ENCODE data around the gene ARHGEF9. TPM values are rescaled to one million over a fixed set of nuclear protein-coding genes. Genes with fewer than 3 reads are reported as not detected.

The ARHGEF9 gene
- polyA plus RNA-seq, 1 donor from 2014 or later, result 71.9 TPM

DNA sequence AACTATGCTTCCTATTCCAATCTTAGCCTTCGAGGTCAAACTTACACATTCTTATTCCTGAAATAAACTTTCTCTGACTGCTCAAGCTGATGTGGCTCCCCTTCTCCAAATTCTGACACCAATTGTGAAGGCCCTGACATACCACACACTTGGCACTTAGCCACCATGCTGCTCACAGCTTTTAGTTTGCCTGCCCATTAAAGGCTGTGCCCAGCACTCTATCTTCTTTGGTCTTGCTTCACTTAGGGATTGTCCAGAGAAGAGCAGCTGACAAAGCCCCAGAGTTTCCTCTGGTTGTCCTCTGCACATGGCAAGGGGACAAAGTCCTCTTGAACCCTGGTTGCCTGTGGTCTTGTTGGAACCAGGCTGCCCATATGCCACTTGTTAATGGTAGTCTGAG lies 126.1 kb downstream of the ARHGEF9 start:
- Histone ChIP-seq H3K4me2 (ENCODE audit: low read length) (no peak overlapping the region), H3K79me2 (replicated peaks; ENCODE audit: insufficient read depth, low read length) (no peaks in the 10 kb centered on the region), H3F3A (ENCODE audit: insufficient read depth, low read length, poor library complexity, severe bottlenecking) (no peaks in the 10 kb centered on the region), H3K9ac (ENCODE audit: low read length) (no peak overlapping the region), H3K27me3 (ENCODE audit: insufficient read depth, low read depth, low read length) (no peaks in the 10 kb centered on the region), H3K27ac (ENCODE audit: low read length) (no peak overlapping the region), H3K9me2 (ENCODE audit: insufficient read depth, low read length) (no peaks in the 10 kb centered on the region), H3K9me3 (ENCODE audit: low read length) (no peaks in the 10 kb centered on the region), H2AFZ (ENCODE audit: low read depth, low read length) (no peak overlapping the region), H3K4me3 (ENCODE audit: low read length) (no peak overlapping the region), H4K20me1 (ENCODE audit: insufficient read depth) (no peaks in the 10 kb centered on the region), H3K36me3 (ENCODE audit: insufficient read depth, low read length) (no peaks in the 10 kb centered on the region)
- TF ChIP-seq, protein P1, sequence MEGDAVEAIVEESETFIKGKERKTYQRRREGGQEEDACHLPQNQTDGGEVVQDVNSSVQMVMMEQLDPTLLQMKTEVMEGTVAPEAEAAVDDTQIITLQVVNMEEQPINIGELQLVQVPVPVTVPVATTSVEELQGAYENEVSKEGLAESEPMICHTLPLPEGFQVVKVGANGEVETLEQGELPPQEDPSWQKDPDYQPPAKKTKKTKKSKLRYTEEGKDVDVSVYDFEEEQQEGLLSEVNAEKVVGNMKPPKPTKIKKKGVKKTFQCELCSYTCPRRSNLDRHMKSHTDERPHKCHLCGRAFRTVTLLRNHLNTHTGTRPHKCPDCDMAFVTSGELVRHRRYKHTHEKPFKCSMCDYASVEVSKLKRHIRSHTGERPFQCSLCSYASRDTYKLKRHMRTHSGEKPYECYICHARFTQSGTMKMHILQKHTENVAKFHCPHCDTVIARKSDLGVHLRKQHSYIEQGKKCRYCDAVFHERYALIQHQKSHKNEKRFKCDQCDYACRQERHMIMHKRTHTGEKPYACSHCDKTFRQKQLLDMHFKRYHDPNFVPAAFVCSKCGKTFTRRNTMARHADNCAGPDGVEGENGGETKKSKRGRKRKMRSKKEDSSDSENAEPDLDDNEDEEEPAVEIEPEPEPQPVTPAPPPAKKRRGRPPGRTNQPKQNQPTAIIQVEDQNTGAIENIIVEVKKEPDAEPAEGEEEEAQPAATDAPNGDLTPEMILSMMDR (IDR thresholded peaks at IDR 0.05; ENCODE audit: poor library complexity, severe bottlenecking), result no peak
- TF ChIP-seq TAF1 (IDR thresholded peaks at IDR 0.05; ENCODE audit: low read depth) (no peak), MXI1 (conservative IDR thresholded peaks at IDR 0.05; ENCODE audit: poor library complexity, severe bottlenecking) (no peak), SMC3 (conservative IDR thresholded peaks at IDR 0.05; ENCODE audit: poor library complexity) (no peak), EZH2 (IDR thresholded peaks at IDR 0.05; ENCODE audit: borderline replicate concordance, insufficient read depth, low read length, poor library complexity, severe bottlenecking) (no peak), POLR2AphosphoS5 (IDR thresholded peaks at IDR 0.05) (no peak), RAD21 (conservative IDR thresholded peaks at IDR 0.05) (no peak), EP300 (conservative IDR thresholded peaks at IDR 0.05; ENCODE audit: poor library complexity, severe bottlenecking) (no peak)
- TF ChIP-seq, protein P2, sequence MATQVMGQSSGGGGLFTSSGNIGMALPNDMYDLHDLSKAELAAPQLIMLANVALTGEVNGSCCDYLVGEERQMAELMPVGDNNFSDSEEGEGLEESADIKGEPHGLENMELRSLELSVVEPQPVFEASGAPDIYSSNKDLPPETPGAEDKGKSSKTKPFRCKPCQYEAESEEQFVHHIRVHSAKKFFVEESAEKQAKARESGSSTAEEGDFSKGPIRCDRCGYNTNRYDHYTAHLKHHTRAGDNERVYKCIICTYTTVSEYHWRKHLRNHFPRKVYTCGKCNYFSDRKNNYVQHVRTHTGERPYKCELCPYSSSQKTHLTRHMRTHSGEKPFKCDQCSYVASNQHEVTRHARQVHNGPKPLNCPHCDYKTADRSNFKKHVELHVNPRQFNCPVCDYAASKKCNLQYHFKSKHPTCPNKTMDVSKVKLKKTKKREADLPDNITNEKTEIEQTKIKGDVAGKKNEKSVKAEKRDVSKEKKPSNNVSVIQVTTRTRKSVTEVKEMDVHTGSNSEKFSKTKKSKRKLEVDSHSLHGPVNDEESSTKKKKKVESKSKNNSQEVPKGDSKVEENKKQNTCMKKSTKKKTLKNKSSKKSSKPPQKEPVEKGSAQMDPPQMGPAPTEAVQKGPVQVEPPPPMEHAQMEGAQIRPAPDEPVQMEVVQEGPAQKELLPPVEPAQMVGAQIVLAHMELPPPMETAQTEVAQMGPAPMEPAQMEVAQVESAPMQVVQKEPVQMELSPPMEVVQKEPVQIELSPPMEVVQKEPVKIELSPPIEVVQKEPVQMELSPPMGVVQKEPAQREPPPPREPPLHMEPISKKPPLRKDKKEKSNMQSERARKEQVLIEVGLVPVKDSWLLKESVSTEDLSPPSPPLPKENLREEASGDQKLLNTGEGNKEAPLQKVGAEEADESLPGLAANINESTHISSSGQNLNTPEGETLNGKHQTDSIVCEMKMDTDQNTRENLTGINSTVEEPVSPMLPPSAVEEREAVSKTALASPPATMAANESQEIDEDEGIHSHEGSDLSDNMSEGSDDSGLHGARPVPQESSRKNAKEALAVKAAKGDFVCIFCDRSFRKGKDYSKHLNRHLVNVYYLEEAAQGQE (IDR thresholded peaks at IDR 0.05; ENCODE audit: borderline replicate concordance), result no peak

DNA sequence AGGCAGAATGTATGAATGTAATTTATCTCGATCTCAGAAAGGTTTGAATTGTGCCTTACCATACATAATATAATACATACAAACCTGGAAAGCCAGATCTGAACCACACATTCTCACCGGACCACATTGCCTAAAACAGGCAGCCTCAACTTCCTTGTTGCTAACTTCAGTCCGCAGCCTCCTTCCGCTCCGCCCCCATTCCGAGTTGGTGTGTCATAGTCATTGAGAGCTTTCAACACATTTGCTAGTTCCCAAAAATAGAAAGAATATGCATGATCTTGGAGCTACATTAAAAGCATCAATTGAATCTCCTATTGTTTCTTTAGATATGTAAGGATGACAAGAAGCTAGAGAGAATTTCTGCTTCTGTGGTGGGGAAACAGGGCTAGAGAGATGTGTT lies 127.2 kb downstream of the ARHGEF9 start:
- no peak overlapping the region for H3K4me2 ChIP-seq (ENCODE audit: low read length)
- no peak overlapping the region for H3K9ac ChIP-seq (ENCODE audit: low read length)
- H3K36me3 ChIP-seq (ENCODE audit: insufficient read depth, low read length), result no peaks in the 10 kb centered on the region

More for the DNA sequence above, 127.2 kb downstream of the ARHGEF9 start:
- Histone ChIP-seq H2AFZ (ENCODE audit: low read depth, low read length) (no peak overlapping the region), H3K27me3 (ENCODE audit: insufficient read depth, low read depth, low read length) (no peaks in the 10 kb centered on the region), H3K4me3 (ENCODE audit: low read length) (no peak overlapping the region), H3F3A (ENCODE audit: insufficient read depth, low read length, poor library complexity, severe bottlenecking) (no peaks in the 10 kb centered on the region), H3K79me2 (replicated peaks; ENCODE audit: insufficient read depth, low read length) (no peaks in the 10 kb centered on the region), H4K20me1 (ENCODE audit: insufficient read depth) (no peaks in the 10 kb centered on the region), H3K9me3 (ENCODE audit: low read length) (no peaks in the 10 kb centered on the region), H3K27ac (ENCODE audit: low read length) (no peak overlapping the region), H3K9me2 (ENCODE audit: insufficient read depth, low read length) (no peaks in the 10 kb centered on the region)
- TF ChIP-seq RAD21 (conservative IDR thresholded peaks at IDR 0.05) (no peak), EZH2 (IDR thresholded peaks at IDR 0.05; ENCODE audit: borderline replicate concordance, insufficient read depth, low read length, poor library complexity, severe bottlenecking) (no peak), EP300 (conservative IDR thresholded peaks at IDR 0.05; ENCODE audit: poor library complexity, severe bottlenecking) (no peak), MXI1 (conservative IDR thresholded peaks at IDR 0.05; ENCODE audit: poor library complexity, severe bottlenecking) (no peak), POLR2AphosphoS5 (IDR thresholded peaks at IDR 0.05) (no peak), SMC3 (conservative IDR thresholded peaks at IDR 0.05; ENCODE audit: poor library complexity) (no peak), TAF1 (IDR thresholded peaks at IDR 0.05; ENCODE audit: low read depth) (no peak)
- TF ChIP-seq, protein P1 (IDR thresholded peaks at IDR 0.05; ENCODE audit: poor library complexity, severe bottlenecking), result no peak
- TF ChIP-seq, protein P2 (IDR thresholded peaks at IDR 0.05; ENCODE audit: borderline replicate concordance), result no peak

All from neural cell (in vitro differentiated cells).